ENCODE data around the gene ZNF226.
"Not testable (repeated sequence)": the region's sequence is repeated elsewhere in the genome, so short reads cannot be mapped to it uniquely, and the experiment has no call there.

ZNF226 gene

DNA sequence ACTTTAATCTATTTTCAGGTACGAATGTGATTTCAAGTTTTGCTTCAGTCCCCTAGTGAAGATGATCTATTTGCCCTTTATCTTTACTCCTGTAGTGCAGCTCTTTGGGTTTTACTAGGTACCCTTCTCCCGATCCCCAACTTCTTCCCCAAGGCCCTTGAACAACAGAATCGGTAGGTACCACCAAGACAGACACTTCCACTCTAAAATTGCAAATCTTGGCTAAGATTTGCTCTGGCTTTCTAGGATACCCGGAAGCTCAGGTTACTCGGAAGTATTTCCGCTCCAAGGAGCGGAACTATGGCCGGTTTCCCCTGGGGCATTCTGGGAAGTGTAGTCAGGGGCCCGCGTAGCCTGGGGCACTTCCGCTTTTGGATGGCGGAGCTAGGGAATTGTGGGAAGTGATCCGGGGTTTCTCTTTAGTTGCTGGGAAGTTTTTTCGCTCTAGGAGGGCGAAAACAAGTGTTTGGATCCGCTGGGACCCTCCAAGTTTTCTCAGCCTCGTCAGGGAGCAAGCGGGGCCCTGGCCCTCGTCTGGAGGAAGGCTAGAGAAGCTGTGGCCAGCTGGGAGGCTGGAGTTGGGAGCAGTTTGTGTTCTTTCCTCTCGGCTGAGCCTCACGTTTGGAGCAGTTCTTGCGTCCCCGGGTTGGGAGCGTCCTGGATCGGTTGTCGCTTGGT is 42.4 kb downstream of the ZNF226 start:
- FAIRE-seq = peak; percentile 82
- peak; percentile 78 for DNase-seq (ENCODE audit: low spot score)

DNA sequence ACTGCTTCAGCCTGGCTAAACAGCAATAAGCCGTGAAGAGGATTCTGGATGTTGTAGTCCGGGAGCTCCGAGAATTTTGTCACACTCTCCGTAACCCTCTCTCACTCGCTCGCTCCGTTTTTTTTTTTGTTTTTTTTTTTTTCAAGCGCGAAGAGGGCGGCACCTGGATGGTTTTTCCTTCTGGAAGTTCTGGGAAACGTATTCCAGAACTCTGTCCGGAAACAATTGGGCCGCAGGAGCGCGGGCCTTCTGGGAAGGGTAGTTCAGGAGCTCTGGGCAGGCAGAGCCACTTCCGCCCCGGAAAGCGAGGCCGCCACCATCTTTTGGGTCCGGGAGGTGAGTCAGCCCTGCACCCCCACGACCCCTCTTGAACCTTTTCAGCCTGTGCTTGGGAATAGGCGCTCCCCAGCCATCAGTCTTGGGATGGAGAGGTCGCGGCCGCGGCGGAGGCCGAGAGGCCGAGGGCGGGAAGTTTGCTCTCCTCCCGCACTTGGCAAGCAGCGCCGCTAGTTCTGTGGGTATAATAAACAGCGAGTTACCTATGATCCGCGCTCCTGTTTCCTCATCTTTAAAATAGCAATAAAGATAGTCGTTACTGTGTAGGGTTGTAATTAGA is 47.5 kb downstream of the ZNF226 start, which contains the start of gene ZNF227:
Gene ZNF227, plus strand, starts transcription at position 283 of the 616 bp plus-strand sequence. CDS start 5,261 bp downstream, outside the sequence.
- FAIRE-seq (peak; percentile 77), DNase-seq (ENCODE audit: low spot score) (peak; percentile 75)

DNA sequence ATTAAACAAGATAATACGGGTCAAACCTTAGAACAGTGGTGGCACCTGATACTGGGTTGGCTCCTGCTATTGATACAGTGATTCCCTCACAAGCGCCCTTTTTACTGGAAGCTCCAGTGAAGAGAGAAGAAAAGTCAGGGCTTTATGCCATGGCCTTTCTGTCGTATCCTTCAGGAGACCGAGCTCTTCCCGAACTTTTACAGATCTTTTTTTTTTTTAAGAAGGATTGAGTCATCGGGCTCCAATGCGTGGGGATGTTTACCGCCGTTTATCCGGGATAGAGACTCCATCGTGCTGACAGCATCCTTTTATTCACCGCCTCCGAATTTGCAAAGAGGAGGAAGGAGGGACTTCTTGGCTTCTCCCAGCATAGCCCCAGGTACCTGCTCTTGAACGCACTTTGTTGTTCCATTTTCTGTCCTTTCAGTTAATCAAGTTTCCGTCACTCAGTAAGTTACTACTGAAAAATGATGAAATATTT is 48.0 kb downstream of the ZNF226 start:
- FAIRE-seq (no peak), DNase-seq (ENCODE audit: low spot score) (no peak)

DNA sequence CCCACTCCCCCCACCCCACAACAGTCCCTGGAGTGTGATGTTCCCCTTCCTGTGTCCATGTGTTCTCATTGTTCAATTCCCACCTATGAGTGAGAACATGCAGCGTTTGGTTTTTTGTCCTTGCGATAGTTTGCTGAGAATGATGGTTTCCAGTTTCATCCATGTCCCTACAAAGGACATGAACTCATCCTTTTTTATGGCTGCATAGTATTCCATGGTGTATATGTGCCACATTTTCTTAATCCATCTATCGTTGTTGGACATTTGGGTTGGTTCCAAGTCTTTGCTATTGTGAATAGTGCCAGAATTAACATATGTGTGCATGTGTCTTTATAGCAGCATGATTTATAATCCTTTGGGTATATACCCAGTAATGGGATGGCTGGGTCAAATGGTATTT is 55.0 kb downstream of the ZNF226 start:
- DNase-seq (ENCODE audit: low spot score); FAIRE-seq: not testable (repeated sequence)

DNA sequence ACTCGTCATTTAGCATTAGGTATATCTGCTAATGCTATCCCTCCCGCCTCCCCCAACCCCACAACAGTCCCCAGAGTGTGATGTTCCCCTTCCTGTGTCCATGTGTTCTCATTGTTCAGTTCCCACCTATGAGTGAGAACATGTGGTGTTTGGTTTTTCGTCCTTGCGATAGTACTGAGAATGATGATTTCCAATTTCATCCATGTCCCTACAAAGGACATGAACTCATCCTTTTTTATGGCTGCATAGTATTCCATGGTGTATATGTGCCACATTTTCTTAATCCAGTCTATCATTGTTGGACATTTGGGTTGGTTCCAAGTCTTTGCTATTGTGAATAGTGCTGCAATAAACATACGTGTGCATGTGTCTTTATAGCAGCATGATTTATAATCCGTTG is 55.9 kb downstream of the ZNF226 start:
- DNase-seq (ENCODE audit: low spot score); FAIRE-seq: not testable (repeated sequence)

DNA sequence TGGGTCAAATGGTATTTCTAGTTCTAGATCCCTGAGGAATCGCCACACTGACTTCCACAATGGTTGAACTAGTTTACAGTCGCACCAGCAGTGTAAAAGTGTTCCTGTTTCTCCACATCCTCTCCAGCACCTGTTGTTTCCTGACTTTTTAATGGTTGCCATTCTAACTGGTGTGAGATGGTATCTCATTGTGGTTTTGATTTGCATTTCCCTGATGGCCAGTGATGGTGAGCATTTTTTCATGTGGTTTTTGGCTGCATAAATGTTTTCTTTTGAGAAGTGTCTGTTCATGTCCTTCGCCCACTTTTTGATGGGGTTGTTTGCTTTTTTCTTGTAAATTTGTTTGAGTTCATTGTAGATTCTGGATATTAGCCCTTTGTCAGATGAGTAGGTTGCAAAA is 56.4 kb downstream of the ZNF226 start:
- DNase-seq (ENCODE audit: low spot score); FAIRE-seq: not testable (repeated sequence)

All from RCC 7860 (cell line).